Adipocyte (in vitro differentiated cells): Measurements from ENCODE around the gene PLEKHH1.
A peak's percentile ranks its signal among the peaks of the same experiment; 100 is the strongest.

ENCODE experiments used
- DNase-seq: peaks from one replicate; pipeline ENCODE4 v3.0.0-alpha.2; 2015; ENCODE audit warnings: low read depth
- H3K27me3 ChIP-seq: replicated peaks from 2 replicates; pipeline ENCODE4 v1.7.0; 2013; ENCODE audit warnings: mild to moderate bottlenecking, low read length, moderate library complexity; ENCODE audit not compliant: control insufficient read depth, insufficient read depth
- H3K36me3 ChIP-seq: 2 replicates; pipeline ENCODE4 v1.7.0; 2013; ENCODE audit warnings: low read length, mild to moderate bottlenecking, moderate library complexity; ENCODE audit not compliant: control insufficient read depth, insufficient read depth, severe bottlenecking
- H3K4me1 ChIP-seq: 2 replicates; pipeline ENCODE4 v1.7.0; 2013; ENCODE audit warnings: mild to moderate bottlenecking, low read length, moderate library complexity; ENCODE audit not compliant: control insufficient read depth, insufficient read depth
- H3K4me3 ChIP-seq: 2 replicates; pipeline ENCODE4 v1.7.0; 2013; ENCODE audit warnings: mild to moderate bottlenecking, low read length, moderate library complexity
- H3K9ac ChIP-seq: 2 replicates; pipeline ENCODE4 v1.7.0; 2013; ENCODE audit warnings: mild to moderate bottlenecking, low read length, moderate library complexity
- H3K9me3 ChIP-seq: 2 replicates; pipeline ENCODE4 v1.7.0; 2013; ENCODE audit warnings: mild to moderate bottlenecking, low read length, moderate library complexity; ENCODE audit not compliant: control insufficient read depth

PLEKHH1 gene

DNA sequence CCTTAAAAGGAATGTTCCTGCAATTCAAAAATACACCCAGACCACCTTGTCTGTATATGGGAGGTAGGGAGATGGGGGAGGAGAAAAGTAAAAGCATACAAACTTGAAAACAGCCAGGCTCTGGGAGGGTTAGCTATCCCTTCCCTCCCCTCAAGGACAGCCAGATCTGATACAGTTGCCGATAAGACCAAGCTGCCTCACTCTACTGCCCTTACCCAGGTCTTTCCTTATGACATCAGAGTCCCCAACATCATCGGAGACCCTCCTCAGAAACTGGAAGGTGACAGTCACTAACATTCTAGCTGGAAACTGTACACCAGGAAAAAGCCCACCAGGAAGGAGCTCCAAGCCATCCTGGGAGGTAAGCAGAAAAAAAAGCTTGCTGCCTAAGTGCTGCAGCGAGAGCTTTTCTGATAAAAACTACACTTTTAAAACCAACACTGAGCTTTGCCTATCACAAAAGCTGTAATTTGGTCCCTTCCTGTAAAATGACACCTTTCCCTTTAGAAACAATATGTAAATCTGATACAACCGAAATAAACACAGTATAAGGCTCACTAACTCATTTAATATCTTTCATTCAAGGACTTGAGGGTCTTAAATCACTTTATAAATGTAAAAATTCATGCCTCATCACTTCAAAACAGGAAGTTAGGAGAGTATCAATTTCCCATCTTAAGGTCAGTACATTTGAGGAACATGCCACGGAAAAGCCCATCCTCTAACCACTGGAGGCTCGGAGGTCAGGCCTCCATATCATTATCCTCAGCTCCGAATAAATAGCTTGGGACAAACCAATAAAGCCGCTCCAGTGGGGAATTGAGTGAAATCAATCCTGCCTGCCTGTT lies 20.4 kb upstream of the PLEKHH1 start:
- no peak overlapping the region for H3K9ac ChIP-seq
- no peaks in the 10 kb centered on the region for H3K9me3 ChIP-seq
- no peak for DNase-seq
- H3K36me3 ChIP-seq = no peaks in the 10 kb centered on the region
- peaks cover 9% of the 10 kb centered on the region for H3K27me3 ChIP-seq
- peaks cover 27% of the 10 kb centered on the region for H3K4me1 ChIP-seq
- no peak overlapping the region for H3K4me3 ChIP-seq

DNA sequence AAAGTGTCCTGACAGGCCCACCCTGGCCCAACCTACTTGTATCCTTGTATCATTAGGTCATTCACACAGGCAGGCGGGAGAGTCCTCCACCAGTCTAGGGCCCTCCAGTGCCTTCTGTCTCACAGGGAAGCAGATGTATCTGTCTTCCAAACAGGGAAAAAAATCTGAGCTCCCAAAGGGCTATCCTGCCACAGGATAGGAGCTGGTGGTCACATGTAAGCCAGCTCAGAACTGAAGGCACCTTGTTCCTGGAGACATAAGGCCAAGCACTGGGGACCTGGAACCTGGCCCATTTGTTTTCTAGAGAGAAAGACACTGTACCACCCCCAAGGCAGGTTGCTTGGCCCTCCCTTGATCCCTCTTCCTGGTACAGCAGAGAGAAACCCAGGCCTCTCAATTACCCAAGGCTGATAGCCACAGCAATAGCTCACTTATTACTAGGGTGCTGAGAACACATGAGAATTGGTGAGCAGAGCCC lies 19.4 kb upstream of the PLEKHH1 start:
- Histone ChIP-seq H3K4me3 (no peak overlapping the region), H3K9me3 (no peaks in the 10 kb centered on the region)

DNA sequence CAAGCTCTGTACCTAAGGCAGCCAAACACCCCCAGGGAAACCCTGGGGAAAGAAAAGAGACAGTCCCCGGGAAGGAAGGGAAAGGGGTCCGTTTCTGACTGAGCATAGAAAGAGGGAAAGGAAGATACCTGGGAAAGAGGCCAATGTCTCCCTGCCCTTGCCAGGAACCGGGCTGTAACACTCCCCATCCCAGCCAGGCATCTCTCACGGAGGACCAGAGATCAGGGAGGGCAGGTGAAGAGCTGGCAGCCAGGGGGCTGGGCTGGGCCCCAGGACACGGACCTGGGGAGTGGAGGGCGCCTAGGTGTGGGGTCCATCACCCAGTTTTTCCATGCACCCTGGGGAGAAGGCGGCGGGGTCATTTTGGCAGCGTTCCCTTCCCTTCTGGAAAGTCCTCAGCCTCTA lies 18.9 kb upstream of the PLEKHH1 start:
- Histone ChIP-seq H3K4me1 (peaks cover 21% of the 10 kb centered on the region), H3K27me3 (peaks cover 23% of the 10 kb centered on the region), H3K4me3 (peak overlapping the region; percentile 80), H3K36me3 (no peaks in the 10 kb centered on the region), H3K9me3 (no peaks in the 10 kb centered on the region), H3K9ac (peak overlapping the region; percentile 63)
- DNase-seq = no peak

More for the DNA sequence above, 19.4 kb upstream of the PLEKHH1 start:
- no peak for DNase-seq
- no peak overlapping the region for H3K9ac ChIP-seq
- peaks cover 22% of the 10 kb centered on the region for H3K4me1 ChIP-seq
- H3K27me3 ChIP-seq = peaks cover 17% of the 10 kb centered on the region
- H3K36me3 ChIP-seq = no peaks in the 10 kb centered on the region

DNA sequence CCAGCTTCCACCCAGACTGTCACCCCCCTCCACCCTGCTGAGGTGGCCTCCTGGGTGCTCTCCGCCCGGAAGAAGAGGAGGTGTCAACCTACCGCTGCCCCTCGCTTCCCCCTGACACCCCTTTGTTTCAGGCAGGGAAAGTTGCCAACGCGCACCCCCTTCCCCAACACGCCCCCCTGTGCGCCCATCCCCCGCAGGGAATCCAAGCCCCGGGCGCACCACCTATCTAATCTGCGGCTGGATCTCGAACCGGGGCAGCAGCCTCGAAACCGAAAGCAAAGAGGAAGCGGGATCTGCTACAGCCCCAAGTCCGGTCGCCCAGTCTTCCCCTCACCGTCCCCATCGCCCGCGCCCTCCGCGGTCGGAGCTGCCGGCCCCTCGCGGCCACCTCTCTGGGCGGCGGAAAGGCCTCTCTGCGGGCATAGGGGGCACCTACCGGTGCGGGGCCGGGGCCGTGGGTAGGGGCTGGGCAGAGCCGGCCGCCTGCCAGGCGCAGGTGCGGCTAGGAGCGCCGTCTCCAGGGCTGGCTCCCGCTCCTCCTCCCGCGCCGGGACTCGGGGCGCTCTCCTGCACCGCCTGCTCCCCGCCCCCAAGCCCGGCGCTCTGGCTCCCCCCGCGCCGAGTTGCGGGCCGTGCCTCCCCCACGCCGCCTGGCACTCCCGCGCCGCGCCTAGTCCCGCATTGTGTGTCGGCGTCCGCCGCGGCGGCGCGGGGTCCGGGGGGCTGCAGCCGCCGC lies 18.3 kb upstream of the PLEKHH1 start:
- H3K27me3 ChIP-seq = peaks cover 29% of the 10 kb centered on the region
- no peaks in the 10 kb centered on the region for H3K9me3 ChIP-seq
- peak overlapping the region; percentile 63 for H3K9ac ChIP-seq
- peaks cover 21% of the 10 kb centered on the region for H3K4me1 ChIP-seq
- H3K36me3 ChIP-seq = no peaks in the 10 kb centered on the region
- peak; percentile 73 for DNase-seq
- peak overlapping the region; percentile 80 for H3K4me3 ChIP-seq

DNA sequence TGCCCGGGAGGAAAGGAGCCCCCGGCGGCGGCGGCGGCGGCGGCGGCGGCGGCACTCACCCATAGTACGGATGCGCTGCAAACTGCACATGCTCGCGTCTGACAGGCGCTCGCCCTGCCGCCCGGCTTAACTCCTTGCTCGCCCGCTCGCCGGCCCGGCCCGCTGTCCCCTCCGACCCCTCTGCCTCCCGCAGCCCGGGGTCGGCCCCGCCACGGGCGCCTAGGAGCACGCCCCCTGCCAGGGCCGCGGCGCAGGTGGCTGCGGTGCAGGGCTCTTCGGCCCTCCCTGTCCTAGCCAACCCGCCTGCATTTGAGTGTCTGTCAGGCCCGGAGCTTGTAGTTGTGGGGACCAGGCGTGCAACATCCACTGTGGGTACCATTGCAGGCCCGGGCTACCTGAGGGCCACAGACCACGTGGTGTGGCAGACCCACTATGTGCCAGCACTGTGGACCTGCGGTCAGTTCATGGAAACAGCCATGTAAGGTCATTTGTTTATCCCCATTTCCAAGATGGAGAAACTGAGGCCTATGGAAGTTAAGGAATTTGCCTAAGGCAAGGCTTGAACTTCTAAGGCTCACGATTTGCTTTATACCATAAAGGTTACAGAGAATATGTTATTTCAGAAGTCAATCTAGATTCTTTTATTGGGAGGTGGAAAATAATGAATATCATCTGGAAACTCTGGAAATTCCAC lies 17.6 kb upstream of the PLEKHH1 start:
- H3K9me3 ChIP-seq = no peaks in the 10 kb centered on the region
- peaks cover 18% of the 10 kb centered on the region for H3K4me1 ChIP-seq
- H3K9ac ChIP-seq = peak overlapping the region; percentile 63
- no peaks in the 10 kb centered on the region for H3K36me3 ChIP-seq
- no peak for DNase-seq
- peak overlapping the region; percentile 80 for H3K4me3 ChIP-seq
- H3K27me3 ChIP-seq = peaks cover 29% of the 10 kb centered on the region

DNA sequence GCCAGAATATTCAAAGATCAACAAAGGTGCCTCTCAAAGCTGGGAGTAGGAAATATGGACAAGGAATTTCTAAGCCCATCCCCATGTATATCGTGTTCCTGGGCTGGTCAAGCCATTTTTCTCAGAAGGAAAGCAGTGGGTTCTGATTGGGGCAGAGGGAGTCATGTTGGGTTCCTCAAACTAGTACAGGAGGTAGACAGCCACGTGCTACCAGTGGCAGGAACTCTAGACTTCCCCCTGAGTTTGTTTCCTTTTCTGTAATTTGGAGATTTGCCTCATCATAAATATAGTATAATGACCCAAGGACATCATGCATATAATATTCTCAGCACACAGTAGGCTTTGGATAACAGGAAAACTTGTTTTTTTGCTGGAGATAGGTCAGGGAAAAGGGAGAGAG lies 16.4 kb upstream of the PLEKHH1 start:
- H3K36me3 ChIP-seq = no peaks in the 10 kb centered on the region
- no peak for DNase-seq
- H3K27me3 ChIP-seq = peaks cover 29% of the 10 kb centered on the region
- H3K4me3 ChIP-seq = no peak overlapping the region
- H3K9ac ChIP-seq = no peak overlapping the region
- H3K9me3 ChIP-seq = no peaks in the 10 kb centered on the region
- peaks cover 15% of the 10 kb centered on the region for H3K4me1 ChIP-seq

DNA sequence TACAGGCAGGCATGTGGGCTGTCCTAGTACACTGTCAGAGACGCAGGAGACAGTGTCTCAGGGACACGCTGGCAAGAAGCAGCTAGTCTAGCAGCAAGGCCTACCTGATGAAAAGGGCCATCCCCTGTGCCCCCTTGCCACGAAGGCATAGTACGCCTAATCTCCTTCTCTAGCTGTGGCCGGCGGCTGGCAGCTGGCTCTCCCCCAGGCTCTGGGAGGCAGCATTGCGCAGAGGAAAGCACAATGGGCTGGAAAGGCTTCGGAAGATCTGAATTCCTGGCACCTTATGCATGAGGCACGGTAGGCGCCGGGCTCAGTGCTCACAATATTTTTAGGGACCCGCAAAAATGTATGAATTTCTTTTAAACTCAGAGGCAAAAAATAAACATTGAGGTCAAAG lies 16.0 kb upstream of the PLEKHH1 start:
- Histone ChIP-seq H3K4me1 (peaks cover 15% of the 10 kb centered on the region), H3K4me3 (no peak overlapping the region), H3K9ac (no peak overlapping the region), H3K9me3 (no peaks in the 10 kb centered on the region), H3K27me3 (peaks cover 32% of the 10 kb centered on the region), H3K36me3 (no peaks in the 10 kb centered on the region)
- DNase-seq = peak; percentile 46

DNA sequence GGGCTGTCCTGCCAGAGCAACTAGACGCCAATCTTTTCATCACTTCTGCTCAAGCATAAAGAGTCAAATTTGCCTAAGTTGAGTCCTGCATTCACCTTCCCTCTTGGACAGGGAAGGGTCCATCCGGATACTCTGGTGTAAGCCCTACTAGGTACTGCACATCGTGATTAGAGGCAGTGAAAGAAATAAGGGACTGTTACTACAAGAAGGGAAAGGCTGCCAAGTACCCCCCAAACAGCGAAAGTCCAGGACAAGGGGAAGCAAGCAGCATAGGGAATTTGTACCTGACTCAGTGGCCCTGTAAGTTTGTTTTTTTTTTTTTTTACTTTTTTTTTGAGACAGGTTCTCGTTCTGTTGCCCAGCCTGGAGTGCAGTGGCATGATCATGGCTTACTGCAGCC lies 13.7 kb upstream of the PLEKHH1 start:
- Histone ChIP-seq H3K9ac (no peak overlapping the region), H3K27me3 (peaks cover 47% of the 10 kb centered on the region), H3K4me1 (peaks cover 15% of the 10 kb centered on the region), H3K9me3 (no peaks in the 10 kb centered on the region), H3K4me3 (no peak overlapping the region), H3K36me3 (no peaks in the 10 kb centered on the region)
- DNase-seq = no peak

DNA sequence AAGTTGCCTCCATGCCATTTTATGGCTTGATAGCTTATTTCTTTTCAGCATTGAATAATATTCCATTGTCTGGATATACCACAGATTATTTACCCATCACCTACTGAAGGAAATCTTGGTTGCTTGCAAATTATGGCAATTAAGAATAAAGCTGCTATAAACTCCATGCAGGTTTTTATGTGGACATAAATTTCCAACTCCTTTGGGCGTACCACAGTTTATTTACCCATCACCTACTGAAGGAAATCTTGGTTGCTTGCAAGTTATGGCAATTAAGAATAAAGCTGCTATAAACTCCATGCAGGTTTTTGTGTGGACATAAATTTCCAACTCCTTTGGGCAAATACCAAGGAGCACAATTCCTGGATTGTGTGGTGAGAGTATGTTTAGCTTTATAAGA lies 12.6 kb upstream of the PLEKHH1 start:
- Histone ChIP-seq H3K36me3 (no peaks in the 10 kb centered on the region), H3K4me3 (no peak overlapping the region), H3K27me3 (peaks cover 57% of the 10 kb centered on the region), H3K9ac (no peak overlapping the region), H3K4me1 (peaks cover 17% of the 10 kb centered on the region), H3K9me3 (no peaks in the 10 kb centered on the region)
- DNase-seq = no peak

DNA sequence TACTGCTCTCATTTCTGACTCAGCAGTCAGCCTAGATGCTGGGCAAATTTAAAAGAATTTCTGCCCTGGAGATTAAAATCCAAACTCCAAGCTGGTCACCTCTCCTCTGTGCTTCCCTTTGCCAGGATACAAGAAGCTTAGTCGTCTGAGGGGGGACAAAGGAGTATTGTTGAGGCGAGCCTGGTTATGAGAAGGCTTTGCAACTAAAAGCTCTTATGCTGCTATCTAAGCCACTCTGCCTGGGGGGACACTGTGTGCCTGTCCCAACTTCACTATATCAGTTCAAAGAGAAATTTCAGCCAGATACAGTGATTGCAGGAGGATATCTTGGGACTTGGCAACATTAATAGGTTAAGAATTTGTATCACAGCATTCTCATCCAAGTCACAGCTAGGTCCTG lies 10.8 kb upstream of the PLEKHH1 start:
- no peak for DNase-seq
- peaks cover 60% of the 10 kb centered on the region for H3K27me3 ChIP-seq

More for the DNA sequence above, 10.8 kb upstream of the PLEKHH1 start:
- peaks cover 14% of the 10 kb centered on the region for H3K4me1 ChIP-seq
- no peaks in the 10 kb centered on the region for H3K36me3 ChIP-seq
- H3K9ac ChIP-seq = no peak overlapping the region
- no peaks in the 10 kb centered on the region for H3K9me3 ChIP-seq
- no peak overlapping the region for H3K4me3 ChIP-seq
